ENCODE measurements around the gene FIGNL2. TPM values are rescaled to one million over a fixed set of nuclear protein-coding genes. Genes with fewer than 3 reads are reported as not detected.

The FIGNL2 gene
- total RNA-seq, 2 donors from 2014 or later = 0.33 to 0.52 TPM

GRCh38 chr12:51871126-51871525, 22.6 kb upstream of the FIGNL2 start:
- no peak for TF ChIP-seq CTCF (IDR thresholded peaks at IDR 0.05)
- no peak for TF ChIP-seq POLR2A (IDR thresholded peaks at IDR 0.05)
- peaks cover 15% of the 10 kb centered on the region for H3K4me1 ChIP-seq
- H3K9me3 ChIP-seq = no peaks in the 10 kb centered on the region
- no peak overlapping the region for H3K4me3 ChIP-seq
- ATAC-seq (no peak), DNase-seq (peak in 1 of 4 donors; percentile 46)
- H3K27me3 ChIP-seq = peaks cover 0 to 12% of the 10 kb centered on the region in 2 donors
- intact Hi-C loops (cut with DNase I) = no loop called here
- no peak overlapping the region for H3K27ac ChIP-seq
- 65 to 68% methylated on average over 5 to 6 of the region's 6 CpGs for WGBS, 2 donors
- no peaks in the 10 kb centered on the region for H3K36me3 ChIP-seq (replicated peaks in 1 of 2; ENCODE audit: insufficient read depth in 1 of 2, low read depth in 2 of 2)

GRCh38 chr12:51870504-51870903, 22.0 kb upstream of the FIGNL2 start:
- intact Hi-C loops (cut with DNase I) = no loop called here
- DNase-seq = no peak
- peaks cover 15% of the 10 kb centered on the region for H3K4me1 ChIP-seq
- H3K27me3 ChIP-seq = peaks cover 0 to 12% of the 10 kb centered on the region in 2 donors
- H3K36me3 ChIP-seq (replicated peaks in 1 of 2; ENCODE audit: insufficient read depth in 1 of 2, low read depth in 2 of 2) = no peaks in the 10 kb centered on the region
- no peak for ATAC-seq
- no peak overlapping the region for H3K4me3 ChIP-seq
- 42 to 62% methylated on average over 4 of the region's 4 CpGs for WGBS, 2 donors
- H3K9me3 ChIP-seq = no peaks in the 10 kb centered on the region
- TF ChIP-seq CTCF (IDR thresholded peaks at IDR 0.05) = no peak
- no peak for TF ChIP-seq POLR2A (IDR thresholded peaks at IDR 0.05)
- H3K27ac ChIP-seq = no peak overlapping the region

GRCh38 chr12:51869931-51870330, 21.4 kb upstream of the FIGNL2 start:
- Histone ChIP-seq H3K36me3 (replicated peaks in 1 of 2; ENCODE audit: insufficient read depth in 1 of 2, low read depth in 2 of 2) (no peaks in the 10 kb centered on the region), H3K9me3 (no peaks in the 10 kb centered on the region), H3K27me3 (peaks cover 0 to 12% of the 10 kb centered on the region in 2 donors), H3K27ac (no peak overlapping the region), H3K4me1 (peaks cover 15% of the 10 kb centered on the region), H3K4me3 (no peak overlapping the region)
- ATAC-seq (no peak), DNase-seq (no peak)
- intact Hi-C loops (cut with DNase I) = no loop called here
- 53 to 96% methylated on average over 3 of the region's 3 CpGs for WGBS, 2 donors
- no peak for TF ChIP-seq POLR2A (IDR thresholded peaks at IDR 0.05)
- no peak for TF ChIP-seq CTCF (IDR thresholded peaks at IDR 0.05)

- 48 to 59% methylated on average over 7 to 19 of the region's 20 CpGs for WGBS, 2 donors
- ATAC-seq = no peak
- H3K9me3 ChIP-seq = no peaks in the 10 kb centered on the region
- no peak for DNase-seq
- no peak overlapping the region for H3K27ac ChIP-seq
- no peaks in the 10 kb centered on the region for H3K36me3 ChIP-seq (replicated peaks in 1 of 2; ENCODE audit: insufficient read depth in 1 of 2, low read depth in 2 of 2)
- TF ChIP-seq POLR2A (IDR thresholded peaks at IDR 0.05) = no peak
- TF ChIP-seq CTCF (IDR thresholded peaks at IDR 0.05) = no peak
- intact Hi-C loops (cut with DNase I) = no loop called here
- H3K27me3 ChIP-seq = peaks cover 0 to 12% of the 10 kb centered on the region in 2 donors
- peaks cover 15% of the 10 kb centered on the region for H3K4me1 ChIP-seq
- H3K4me3 ChIP-seq = no peak overlapping the region
Measured at GRCh38 chr12:51869496-51869865, 21.0 kb upstream of the FIGNL2 start.

- peaks cover 18% of the 10 kb centered on the region for H3K4me1 ChIP-seq
- DNase-seq = no peak
- WGBS, 2 donors = 0 to 14% methylated on average over 9 to 28 of the region's 67 CpGs
- no peaks in the 10 kb centered on the region for H3K36me3 ChIP-seq (replicated peaks in 1 of 2; ENCODE audit: insufficient read depth in 1 of 2, low read depth in 2 of 2)
- H3K9me3 ChIP-seq = no peaks in the 10 kb centered on the region
- H3K4me3 ChIP-seq = no peak overlapping the region
- TF ChIP-seq CTCF (IDR thresholded peaks at IDR 0.05) = no peak
- TF ChIP-seq POLR2A (IDR thresholded peaks at IDR 0.05) = no peak
- peak; percentile 33 for ATAC-seq
- intact Hi-C loops (cut with DNase I) = no loop called here
- peaks cover 0 to 16% of the 10 kb centered on the region in 2 donors for H3K27me3 ChIP-seq
- H3K27ac ChIP-seq = no peak overlapping the region
Measured at GRCh38 chr12:51868821-51869495, 20.4 kb upstream of the FIGNL2 start.

Measured in body of pancreas (tissue), 4 donors.